ENCODE measurements around the gene PLIN5.

DNA sequence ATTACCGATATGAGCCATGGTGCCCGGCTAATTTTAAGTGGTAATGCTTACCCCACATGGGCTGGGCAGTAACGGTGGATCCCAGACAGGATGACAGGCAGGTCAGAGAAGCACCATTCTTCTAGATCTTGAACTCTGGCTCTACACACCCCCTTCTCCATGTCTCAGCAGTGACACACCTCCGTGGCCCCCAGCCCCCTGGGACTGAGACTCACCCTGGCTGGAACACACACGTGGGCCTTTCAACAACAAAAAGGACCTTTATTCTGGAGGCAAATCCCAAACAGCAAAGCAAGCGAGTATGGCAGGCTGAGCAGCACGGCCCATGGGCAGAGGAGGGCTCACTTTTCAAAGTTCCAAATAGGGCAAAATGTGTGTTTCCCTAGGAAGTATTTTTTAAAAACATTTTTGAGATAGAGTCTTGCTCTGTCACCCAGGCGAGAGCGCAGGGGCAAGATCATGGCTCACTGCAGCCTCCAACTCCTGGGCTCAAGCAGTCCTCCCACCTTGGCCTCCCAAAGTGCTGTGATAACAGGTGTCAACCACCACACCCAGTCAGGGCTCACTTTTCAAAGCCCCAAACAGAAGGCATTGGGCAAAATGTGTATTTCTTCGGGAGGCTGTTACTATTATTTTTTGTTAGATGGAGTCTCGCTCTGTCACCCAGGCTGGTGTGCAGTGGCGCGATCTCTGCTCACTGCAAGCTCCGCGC, 12.6 kb downstream of the PLIN5 start:
- TF ChIP-seq, protein P1, sequence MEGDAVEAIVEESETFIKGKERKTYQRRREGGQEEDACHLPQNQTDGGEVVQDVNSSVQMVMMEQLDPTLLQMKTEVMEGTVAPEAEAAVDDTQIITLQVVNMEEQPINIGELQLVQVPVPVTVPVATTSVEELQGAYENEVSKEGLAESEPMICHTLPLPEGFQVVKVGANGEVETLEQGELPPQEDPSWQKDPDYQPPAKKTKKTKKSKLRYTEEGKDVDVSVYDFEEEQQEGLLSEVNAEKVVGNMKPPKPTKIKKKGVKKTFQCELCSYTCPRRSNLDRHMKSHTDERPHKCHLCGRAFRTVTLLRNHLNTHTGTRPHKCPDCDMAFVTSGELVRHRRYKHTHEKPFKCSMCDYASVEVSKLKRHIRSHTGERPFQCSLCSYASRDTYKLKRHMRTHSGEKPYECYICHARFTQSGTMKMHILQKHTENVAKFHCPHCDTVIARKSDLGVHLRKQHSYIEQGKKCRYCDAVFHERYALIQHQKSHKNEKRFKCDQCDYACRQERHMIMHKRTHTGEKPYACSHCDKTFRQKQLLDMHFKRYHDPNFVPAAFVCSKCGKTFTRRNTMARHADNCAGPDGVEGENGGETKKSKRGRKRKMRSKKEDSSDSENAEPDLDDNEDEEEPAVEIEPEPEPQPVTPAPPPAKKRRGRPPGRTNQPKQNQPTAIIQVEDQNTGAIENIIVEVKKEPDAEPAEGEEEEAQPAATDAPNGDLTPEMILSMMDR (optimal IDR thresholded peaks at IDR 0.05 in 1 of 3, IDR thresholded peaks at IDR 0.05 in 1 of 3, conservative IDR thresholded peaks at IDR 0.05 in 1 of 3; ENCODE audit: extremely low read depth in 1 of 3, insufficient read depth in 2 of 3, low read length in 3 of 3): no peak
- no peak for TF ChIP-seq EZH2 (IDR thresholded peaks at IDR 0.05; ENCODE audit: low read length)

Data from keratinocyte (primary cell).